GM04504 (cell line): ENCODE measurements around the gene RBMS1.

ENCODE experiments used
- DNase-seq: peaks from one replicate; pipeline ENCODE4 v3.0.0-alpha.2; 2012; ENCODE audit warnings: low read depth

Gene RBMS1, protein sequence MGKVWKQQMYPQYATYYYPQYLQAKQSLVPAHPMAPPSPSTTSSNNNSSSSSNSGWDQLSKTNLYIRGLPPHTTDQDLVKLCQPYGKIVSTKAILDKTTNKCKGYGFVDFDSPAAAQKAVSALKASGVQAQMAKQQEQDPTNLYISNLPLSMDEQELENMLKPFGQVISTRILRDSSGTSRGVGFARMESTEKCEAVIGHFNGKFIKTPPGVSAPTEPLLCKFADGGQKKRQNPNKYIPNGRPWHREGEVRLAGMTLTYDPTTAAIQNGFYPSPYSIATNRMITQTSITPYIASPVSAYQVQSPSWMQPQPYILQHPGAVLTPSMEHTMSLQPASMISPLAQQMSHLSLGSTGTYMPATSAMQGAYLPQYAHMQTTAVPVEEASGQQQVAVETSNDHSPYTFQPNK

DNA sequence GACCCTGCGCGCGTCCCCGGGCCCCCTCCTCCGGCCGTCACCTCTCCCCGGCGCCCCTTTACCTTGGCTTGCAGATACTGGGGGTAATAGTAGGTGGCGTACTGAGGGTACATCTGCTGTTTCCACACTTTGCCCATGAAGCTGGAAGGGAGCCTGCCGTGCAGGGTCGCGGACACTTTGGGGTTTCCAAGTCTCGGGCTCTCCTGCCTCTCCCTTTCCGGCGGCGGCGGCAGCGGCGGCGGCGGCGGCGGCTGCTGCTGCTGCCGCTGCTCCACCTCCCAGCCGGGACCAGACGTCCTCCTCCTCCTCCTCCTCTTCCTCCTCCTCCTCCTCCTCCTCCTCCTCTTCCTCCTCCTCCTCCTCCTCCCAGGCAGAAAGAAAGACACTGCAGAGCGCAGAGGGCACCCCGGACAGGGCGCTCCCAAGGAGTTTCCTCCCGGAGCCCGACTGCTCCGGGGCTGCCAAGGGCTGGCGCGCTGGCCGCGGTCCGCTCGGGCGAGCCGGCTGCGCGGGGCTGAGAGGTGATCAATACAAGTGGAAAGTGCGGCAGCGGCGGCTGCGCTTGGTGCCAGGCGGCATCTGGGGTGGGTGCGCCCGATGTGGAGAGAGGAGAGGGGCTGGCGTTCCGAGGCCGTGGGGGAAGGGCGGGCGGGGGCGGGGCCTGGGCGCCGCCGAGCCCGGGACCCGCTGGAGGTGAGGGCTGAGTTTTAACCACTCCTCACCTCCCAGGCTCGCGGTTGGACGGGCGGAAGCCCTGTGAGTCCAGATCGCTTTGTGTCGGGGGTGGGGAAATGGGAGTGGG is at the start of gene RBMS1:
Gene RBMS1 (minus strand): TSS at position 581 of the 802 bp plus-strand sequence. CDS start 444 bp downstream, at position 137.
- no peak for DNase-seq

DNA sequence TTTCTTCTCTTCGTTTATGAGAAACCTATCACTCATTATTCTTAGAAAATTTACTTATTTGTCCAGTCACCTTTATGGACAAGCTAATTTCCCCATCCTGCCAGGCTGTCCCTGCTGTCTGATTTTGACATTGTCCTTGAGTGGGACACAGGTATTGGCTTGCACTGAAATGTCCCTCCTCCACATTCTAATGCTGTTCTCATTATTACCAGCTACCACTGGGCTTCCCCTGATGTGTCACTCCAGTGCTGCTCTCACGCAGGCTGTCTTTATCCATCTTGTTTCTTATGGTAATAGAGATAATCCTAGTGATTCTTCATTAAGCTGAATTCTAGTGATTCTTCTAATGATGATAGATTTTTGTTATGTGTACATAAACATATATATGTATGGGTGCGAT is 48.1 kb upstream of the RBMS1 start:
- no peak for DNase-seq

DNA sequence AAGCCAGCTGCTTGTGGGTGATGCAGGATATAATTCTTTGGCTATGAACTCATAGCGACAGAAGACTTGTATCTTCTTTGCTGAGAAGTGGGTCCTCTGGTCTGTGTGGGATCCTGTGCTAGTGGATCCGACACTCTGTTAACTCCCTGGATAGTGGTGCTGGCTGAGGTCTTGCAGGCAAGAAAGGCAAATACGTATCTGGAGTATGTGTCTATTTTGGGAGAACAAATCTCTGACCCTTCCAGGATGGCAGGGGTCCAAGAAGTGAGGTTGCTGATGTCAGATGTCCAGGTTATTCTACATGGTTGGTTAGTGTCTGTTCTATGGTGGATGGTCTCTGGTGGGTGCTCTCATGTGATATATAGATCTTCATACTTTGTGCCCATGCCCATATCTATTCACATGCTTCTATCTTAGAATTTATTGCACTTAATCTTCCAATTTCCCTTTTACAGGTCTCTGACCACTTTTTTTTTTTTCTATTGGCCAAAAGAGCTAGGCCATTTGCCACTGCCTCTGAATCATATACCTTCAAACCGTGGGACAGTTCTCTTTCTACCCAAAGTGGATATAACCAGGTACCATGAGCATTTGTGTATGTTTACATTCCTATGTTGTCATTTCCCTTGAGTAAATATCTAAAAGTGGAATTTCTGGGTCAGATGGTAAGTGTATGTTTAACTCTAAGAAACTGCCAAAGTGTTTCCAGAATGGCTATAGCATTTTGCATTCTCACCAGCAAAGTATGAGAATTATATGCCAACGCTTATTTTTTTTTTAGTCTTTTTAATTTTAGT is 45.1 kb upstream of the RBMS1 start:
- DNase-seq, result no peak

DNA sequence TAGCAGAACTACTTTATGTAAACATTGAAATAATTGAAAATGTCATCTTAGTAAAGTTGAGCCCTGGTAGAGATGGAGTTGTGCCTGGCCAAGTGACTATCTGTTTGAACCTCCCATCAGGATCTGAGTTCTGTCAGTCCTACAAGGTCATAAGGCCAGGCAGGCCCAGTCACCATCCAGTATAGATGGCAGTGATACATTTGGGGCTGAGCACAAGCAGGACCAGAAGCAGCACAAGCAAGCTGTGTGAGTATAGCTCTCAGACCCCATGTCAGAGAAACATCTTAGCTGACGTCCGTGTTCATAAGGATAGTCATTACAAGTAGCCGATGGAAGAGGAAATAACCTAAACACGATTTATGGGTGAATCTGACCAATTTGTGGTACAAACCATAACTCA is 44.5 kb upstream of the RBMS1 start:
- DNase-seq, result no peak

DNA sequence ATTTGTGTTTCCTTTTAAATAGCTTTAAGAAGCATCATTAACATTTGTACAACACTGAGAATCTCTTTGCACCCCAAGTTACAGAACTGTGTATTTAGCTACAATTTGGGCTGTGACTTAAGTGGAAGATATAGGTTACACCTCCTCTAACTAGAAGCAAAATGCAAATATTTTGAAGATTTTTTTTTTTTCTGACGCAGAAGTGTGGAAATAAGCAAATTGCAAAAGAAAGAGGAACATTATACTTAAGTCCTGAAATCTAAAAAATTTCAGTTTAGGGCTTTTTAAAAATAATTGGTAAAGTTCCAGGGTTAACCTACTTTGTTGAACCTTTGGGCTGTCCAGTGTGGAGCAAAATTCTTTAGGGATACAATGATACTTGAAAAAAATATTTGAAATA is 41.4 kb upstream of the RBMS1 start:
- DNase-seq, result no peak

DNA sequence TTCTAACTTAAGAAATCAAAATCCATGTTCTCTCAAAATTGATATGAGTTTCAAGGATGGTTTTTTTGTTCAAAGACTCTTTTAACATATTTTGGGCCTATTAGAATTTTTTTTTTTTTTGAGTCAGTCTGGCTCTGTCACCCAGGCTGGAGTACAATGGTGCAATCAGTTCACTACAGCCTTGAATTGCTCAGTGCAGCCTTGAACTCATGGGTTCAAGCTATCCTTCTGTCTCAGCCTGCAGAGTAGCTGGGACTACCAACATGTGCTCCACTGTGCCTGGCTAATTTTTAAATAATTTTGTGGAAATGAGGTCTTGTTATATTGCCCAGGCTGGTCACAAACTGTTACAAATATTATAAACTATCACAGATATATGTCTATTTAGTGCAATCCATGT is 40.6 kb upstream of the RBMS1 start:
- no peak for DNase-seq

DNA sequence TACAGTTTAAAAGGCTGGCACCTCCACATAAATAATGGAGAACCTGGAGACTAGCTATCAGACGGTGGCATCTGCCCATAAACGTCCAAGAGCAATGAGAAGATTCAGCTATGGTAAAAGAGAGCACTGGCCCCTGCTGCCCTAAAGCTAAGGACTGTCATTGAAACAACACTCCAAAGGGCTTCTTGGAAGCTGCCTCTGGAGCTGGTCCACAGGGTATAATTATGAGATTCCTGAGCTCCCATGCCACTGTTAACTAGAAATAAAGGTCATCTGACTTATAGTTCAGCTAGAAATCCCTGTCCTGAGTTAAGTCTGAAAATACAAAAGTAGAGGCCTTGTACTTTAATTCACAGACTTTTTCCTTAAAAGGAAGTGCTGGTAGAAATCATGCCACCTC is 39.9 kb upstream of the RBMS1 start:
- DNase-seq, result no peak

DNA sequence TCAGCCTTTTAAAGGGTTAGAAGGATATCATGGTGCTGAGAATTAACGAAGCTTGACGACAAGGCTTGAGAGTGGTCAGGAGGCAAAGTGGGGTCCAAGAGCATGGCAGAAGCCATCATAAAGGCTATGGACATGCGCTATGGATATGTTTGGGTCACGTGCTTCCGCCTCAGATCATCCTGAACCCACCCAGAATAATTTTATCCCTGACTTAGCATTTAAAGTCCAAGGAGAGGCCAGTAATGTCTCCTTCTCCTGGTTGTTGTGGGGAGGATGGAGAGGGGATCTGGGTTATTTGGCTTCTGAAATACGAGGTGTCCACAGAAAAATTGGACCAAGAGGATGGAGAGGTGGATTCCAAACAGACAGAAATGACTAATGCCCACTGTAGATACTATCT is 38.8 kb upstream of the RBMS1 start:
- no peak for DNase-seq

DNA sequence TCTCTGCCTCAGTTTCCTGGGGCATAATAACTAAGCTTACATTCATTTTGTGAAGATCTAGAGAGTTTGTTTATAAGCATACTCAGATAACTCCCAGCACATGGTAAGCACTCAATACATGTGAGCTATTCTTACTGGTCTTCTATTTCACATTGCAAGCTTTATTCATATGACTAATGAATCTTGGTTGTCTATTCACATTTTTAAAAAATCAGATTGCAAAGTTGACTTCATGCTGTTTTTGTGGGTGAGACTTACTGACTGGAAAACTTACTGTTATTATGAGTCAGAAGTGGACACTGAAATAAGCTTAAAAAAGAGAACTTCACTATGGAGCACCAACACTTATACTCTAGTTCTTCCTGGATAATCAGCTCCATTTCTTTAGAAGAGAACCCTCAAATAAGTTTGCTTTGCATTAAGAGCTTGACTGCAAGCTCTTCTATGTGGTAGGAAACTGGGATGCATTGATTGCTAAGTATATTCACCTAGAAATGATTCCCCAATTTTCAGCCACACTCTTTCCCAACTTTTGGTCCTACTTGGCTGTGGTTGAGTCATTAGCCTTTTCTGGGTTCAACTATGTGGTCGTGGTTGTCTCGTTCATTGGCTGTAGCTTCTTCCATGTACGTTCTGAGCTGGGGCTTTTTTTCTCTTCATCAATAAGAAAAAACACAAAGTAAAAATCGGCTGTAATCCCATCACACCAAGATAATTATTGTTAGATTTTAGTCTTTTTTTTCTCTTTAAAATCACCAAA is 29.5 kb upstream of the RBMS1 start:
- no peak for DNase-seq

DNA sequence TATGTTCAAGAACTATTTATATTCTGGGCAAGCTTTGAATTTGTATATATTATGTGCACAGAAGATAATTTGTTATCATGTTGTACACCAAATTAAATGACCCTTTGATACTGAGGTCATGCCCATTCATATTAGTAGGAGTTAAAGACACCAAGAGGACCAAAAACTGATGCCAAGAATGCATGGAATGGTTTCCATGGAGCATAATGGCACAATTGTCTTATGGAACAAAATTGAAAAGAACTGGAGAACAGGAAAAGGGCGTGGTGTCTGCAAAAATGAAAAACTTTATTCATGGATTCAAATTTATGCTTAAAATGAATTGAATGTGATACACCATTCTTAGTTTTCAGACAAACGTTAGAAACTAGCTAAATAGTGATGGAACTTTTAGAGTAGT is 24.1 kb upstream of the RBMS1 start:
- no peak for DNase-seq

DNA sequence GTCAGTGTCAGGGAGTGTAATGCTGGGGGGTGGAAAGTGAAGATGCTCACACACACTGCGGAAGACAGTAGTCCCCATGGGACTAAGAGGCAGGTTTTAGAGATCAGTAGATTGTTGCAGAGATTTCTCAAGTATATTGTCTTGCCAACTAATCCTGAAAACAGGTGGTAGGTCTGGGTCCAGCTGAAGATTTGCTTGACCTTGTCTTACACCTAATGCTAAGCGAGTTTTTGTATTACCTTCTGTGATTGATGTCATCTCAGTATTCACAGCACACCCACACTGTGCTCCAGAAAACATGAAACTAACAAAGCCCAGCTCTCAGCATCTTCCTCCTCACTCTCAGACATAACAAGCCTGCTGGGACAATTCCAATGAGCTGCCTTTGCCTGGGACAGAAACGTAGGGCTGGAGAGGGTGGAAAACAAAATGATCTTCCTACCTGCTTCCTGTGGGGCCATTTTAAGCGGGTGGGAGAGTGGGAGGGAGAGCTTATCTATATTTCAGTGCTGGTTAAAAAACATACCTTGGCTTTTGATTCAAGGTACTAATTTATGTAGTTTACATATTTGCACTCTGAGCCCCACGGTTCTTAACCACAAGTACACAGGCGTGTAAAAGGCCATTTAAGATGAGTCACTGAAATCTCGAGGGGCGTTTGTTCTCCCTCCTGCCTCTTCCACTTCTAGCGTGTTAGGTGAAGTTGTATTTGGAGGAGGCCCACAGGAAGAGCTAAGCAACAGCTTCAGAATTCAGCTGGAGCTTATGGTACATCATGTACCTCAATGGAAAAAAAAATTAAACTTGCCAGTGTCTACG is 23.1 kb upstream of the RBMS1 start:
- no peak for DNase-seq

DNA sequence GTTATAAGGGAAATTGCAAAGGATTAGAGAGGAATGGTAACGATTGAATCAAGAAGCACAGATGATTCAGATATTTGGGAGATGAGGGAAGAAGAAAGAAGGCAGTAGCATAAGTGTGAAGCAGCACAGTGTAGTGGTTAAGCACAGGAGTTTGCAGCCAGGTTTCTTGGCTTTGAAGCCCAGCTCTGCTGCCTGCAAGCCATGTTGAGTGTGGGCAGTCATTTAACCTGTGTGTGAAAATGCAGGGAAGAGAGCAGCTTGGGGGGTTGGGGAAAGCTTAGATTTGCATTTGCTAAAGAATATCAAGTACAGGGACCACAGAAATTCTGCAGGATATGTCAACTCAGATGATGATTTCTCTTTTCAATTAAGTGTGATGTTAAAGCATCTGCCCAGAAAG is 21.5 kb upstream of the RBMS1 start:
- DNase-seq, result no peak

DNA sequence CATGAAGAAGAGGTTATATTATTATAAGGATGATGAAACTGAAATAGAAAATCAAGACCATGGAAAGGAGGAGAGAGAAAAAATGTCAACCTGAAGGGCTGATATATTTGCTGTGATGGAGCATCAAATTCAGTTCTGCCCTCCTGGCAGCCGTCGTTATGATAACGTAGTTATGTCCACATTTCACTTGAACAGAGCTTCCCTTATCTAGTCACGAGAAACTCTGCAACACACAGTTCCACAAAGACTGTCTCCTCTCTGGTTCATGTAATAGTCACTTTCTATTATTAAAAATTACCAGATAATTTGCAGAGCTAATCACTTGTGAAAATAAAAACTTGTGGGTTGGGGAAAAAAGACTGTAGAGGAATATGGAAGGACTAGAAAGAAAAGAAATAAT is 19.5 kb upstream of the RBMS1 start:
- DNase-seq, result no peak

DNA sequence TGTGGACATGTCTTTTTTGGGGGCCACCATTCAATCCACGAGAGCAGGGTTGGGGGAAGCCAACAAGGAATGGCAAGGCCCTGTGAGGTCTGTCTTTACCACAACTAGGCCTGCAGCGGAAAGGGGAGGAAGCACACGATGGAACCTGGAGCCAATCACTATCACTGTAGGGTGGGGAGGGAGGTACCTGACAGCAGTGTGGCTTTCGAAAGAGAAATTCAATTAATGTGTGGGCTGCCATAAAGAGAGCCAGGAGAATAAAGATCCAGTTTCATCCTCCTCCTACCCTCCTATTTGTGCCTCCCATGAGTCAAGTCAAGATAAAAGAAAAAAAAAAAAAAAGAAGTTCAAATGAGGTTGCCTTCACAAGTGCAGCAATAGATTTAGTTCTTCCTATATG is 18.9 kb upstream of the RBMS1 start:
- DNase-seq, result no peak

DNA sequence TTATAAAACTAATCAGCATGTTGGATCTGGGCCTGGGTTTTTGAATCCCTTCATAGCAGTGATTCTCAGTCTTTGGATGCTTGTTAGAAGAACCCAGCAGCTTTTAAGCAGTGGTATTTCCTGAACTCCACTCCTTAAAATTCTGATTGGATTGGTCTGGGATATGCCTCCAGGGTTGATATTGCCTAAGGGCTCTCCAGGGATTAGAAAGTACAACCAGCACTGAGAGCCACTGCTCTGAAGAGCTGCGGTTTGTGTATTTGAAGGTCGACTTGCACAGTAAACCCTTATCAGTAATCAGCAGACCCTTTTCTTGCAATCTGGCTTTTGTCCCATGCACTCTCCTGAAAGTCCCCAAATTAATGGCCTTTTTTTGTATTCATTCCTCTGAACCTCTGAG is 17.0 kb upstream of the RBMS1 start:
- no peak for DNase-seq

DNA sequence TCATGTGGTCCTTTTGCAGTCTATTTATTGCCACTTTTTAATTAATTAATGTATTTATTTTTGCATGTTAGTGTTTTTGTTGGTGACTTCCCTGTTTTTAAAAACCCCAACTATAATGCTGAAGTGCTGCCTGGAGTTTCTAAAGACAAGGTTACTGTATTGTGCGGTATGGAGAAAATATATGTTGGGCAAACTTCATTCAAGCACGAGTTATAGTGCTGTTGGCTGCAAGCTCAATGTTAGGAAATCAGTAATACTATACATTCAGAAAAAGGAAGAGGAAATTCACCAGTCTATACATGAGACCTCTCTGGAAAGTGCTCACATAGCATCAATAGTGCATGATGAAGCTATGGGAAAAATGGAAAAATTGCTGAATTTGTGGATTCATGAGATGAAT is 15.4 kb upstream of the RBMS1 start:
- no peak for DNase-seq

DNA sequence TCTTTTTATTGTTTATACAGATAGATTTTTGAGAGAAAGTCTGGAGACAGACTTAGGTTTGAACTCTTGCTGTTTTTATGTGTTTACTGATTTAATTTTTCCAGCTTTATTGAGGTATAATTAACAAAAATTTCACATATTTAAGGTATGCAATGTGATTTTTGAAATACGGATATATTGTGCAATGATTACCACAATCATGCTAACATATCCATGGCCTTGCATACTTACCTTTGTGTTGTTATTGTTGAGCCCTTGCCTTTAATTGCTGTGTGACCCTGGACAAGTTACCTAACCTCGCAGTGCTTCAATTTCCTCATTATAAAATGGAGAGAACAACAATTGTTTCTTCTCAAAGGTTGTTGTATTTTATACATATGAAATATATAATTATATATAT is 13.9 kb upstream of the RBMS1 start:
- no peak for DNase-seq

DNA sequence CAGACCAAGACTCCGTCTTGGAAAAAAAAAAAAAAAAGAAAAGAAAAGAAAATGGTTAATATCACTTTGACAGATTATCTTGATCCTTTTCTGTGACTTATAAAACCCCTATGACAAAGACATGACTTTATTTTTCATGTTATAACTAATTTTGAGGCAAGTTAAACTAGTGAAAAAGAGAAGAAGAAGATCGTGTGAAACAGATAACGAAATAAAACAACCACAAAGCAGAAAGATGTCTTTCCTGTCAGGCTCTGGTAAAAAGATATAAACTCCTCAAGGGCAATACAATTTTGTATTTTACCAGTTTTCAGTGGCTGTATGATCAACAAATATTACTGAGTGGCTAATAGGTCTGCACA is 13.4 kb upstream of the RBMS1 start:
- no peak for DNase-seq

DNA sequence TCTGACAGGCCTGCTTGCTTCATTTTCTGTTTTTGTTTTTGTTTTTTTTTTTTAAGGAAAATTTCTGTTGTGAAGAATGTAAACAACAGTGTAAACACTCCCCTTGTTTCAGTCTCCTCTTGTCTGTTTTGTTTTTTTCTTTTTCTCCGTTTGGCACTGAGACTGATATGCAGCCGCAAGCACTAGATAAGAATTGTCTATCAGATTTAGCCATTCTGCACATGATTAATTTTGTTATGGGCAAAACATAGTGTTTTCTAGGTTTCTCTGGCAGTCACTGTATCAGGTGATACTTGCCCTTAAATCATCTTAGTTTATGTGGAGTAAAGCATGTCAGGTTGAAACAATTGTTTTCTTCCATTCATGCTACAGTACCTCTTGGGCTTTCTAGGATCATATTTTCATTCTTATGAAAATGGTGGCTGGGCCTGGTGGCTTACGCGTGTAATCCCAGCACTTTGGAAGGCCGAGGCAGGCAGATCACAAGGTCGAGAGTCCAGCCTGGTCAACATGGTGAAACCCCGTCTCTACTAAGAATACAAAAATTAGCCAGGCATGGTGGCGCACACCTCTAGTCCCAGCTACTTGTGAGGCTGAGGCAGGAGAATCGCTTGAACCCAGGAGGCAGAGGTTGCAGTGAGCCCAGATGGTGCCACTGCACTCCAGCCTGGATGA is 12.9 kb upstream of the RBMS1 start:
- no peak for DNase-seq

DNA sequence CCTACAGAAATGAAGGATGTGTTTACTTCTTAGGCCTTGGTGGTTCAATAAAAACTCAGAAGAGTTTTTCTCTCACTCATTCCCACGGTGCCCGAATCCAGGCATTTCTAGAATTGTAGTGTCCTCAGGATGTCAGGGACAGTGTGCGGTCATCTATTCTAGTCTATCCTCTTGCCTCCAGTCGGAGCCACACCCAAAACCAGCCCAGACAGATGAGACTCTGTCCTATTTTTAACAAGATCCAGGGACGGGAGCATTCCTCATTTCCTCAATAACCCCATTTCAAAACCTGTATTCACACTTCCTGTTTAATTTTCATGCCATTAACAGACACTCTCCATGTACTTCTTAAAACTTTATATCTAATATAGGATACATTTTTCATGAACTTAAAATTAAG is 11.6 kb upstream of the RBMS1 start:
- DNase-seq, result no peak

DNA sequence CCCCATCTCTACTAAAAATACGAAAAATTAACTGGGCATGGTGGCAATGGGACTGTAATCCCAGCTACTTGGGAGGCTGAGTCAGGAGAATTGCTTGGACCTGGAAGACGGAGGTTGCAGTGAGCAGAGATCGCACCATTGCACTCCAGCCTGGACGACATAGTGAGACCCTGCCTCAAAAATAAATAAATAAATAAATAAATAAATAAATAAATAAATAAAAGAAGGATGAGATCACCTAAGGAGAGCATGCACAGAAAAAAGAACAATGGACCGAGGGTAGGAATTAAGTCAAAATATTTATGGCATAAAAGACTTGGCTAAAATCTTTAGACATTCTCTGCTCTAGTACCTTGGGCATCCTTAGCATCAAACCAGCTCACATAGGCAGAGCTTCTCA is 8.9 kb upstream of the RBMS1 start:
- no peak for DNase-seq
